NCI-H2171 treated with DMSO at 0.1 percent for 48 hours (cell line): ENCODE measurements around the gene TBL1Y.
"Not testable (repeated sequence)": the region's sequence is repeated elsewhere in the genome, so short reads cannot be mapped to it uniquely, and the experiment has no call there.

ENCODE experiments used
- DNase-seq: peaks from one replicate; lab custom pipeline; 2025; lab: John Stamatoyannopoulos, UW

TBL1Y gene

GRCh38 chrY:6972271-6972887 lies 61.9 kb downstream of the TBL1Y start:
- DNase-seq = peak; percentile 14

GRCh38 chrY:6974971-6975370 lies 64.5 kb downstream of the TBL1Y start:
- no peak for DNase-seq

GRCh38 chrY:6977783-6978182 lies 67.3 kb downstream of the TBL1Y start:
- DNase-seq = no peak

GRCh38 chrY:6983221-6983620 lies 72.7 kb downstream of the TBL1Y start:
- DNase-seq = no peak

- no peak for DNase-seq
These were observed 77.3 kb downstream of the TBL1Y start for GRCh38 chrY:6987811-6988210.

GRCh38 chrY:6989886-6990620 lies 79.6 kb downstream of the TBL1Y start:
- DNase-seq = no peak

- DNase-seq = no peak
These were observed 81.5 kb downstream of the TBL1Y start for GRCh38 chrY:6992041-6992440.

- DNase-seq = no peak
These were observed 85.5 kb downstream of the TBL1Y start for GRCh38 chrY:6995987-6996386.

GRCh38 chrY:6997503-6998066 lies 87.1 kb downstream of the TBL1Y start:
- DNase-seq = no peak

- DNase-seq = no peak
These were observed 89.4 kb downstream of the TBL1Y start for GRCh38 chrY:6999905-7000304.

GRCh38 chrY:7002581-7002980 lies 92.1 kb downstream of the TBL1Y start:
- no peak for DNase-seq

- no peak for DNase-seq
These were observed 97.4 kb downstream of the TBL1Y start for GRCh38 chrY:7007911-7008310.

- DNase-seq = no peak
These were observed 98.3 kb downstream of the TBL1Y start for GRCh38 chrY:7008578-7009355.

GRCh38 chrY:7013051-7013450 lies 102.6 kb downstream of the TBL1Y start:
- no peak for DNase-seq

GRCh38 chrY:7016521-7016920 lies 106.0 kb downstream of the TBL1Y start:
- no peak for DNase-seq

GRCh38 chrY:7017244-7018080 lies 107.0 kb downstream of the TBL1Y start:
- no peak for DNase-seq

- no peak for DNase-seq
These were observed 128.5 kb downstream of the TBL1Y start for GRCh38 chrY:7039037-7039436.

- DNase-seq = no peak
These were observed 130.2 kb downstream of the TBL1Y start for GRCh38 chrY:7040662-7041061.

- no peak for DNase-seq
These were observed 131.5 kb downstream of the TBL1Y start for GRCh38 chrY:7041983-7042382.

- not testable (repeated sequence) for DNase-seq
These were observed 142.0 kb downstream of the TBL1Y start for GRCh38 chrY:7052461-7052860.

GRCh38 chrY:7056886-7057285 lies 146.4 kb downstream of the TBL1Y start:
- no peak for DNase-seq

GRCh38 chrY:7078725-7079124 lies 168.2 kb downstream of the TBL1Y start:
- no peak for DNase-seq
